HG03460 (cell line): ENCODE results near the gene WDHD1.
"Not testable (repeated sequence)": the region's sequence is repeated elsewhere in the genome, so short reads cannot be mapped to it uniquely, and the experiment has no call there.

Source experiments
- ATAC-seq: cut with Tn5 transposase; IDR thresholded peaks from one replicate; pipeline ENCODE4 v1.9.1; 2021; ENCODE audit not compliant: unreplicated experiment

WDHD1 gene

GRCh38 chr14:54974788-54975414, 52.0 kb downstream of the WDHD1 start:
- no peak for ATAC-seq

GRCh38 chr14:54967496-54967895, 59.4 kb downstream of the WDHD1 start:
- no peak for ATAC-seq

- ATAC-seq = no peak
These were observed 71.8 kb downstream of the WDHD1 start for GRCh38 chr14:54955143-54955542.

GRCh38 chr14:54953609-54954008, 73.3 kb downstream of the WDHD1 start:
- ATAC-seq = not testable (repeated sequence)

- ATAC-seq = not testable (repeated sequence)
These were observed 74.1 kb downstream of the WDHD1 start for GRCh38 chr14:54952803-54953202.

GRCh38 chr14:54947230-54947629, 79.7 kb downstream of the WDHD1 start:
- ATAC-seq = no peak

- no peak for ATAC-seq
These were observed 80.4 kb downstream of the WDHD1 start for GRCh38 chr14:54946500-54946899.

GRCh38 chr14:54944737-54945391, 82.0 kb downstream of the WDHD1 start:
- ATAC-seq = no peak

GRCh38 chr14:54942913-54943312, 84.0 kb downstream of the WDHD1 start:
- no peak for ATAC-seq

GRCh38 chr14:54936816-54937215, 90.1 kb downstream of the WDHD1 start:
- ATAC-seq = no peak

- no peak for ATAC-seq
These were observed 90.9 kb downstream of the WDHD1 start for GRCh38 chr14:54935958-54936357.

GRCh38 chr14:54935100-54935499, 91.8 kb downstream of the WDHD1 start:
- ATAC-seq = no peak

- no peak for ATAC-seq
These were observed 93.9 kb downstream of the WDHD1 start for GRCh38 chr14:54933006-54933405.

- ATAC-seq = no peak
These were observed 95.1 kb downstream of the WDHD1 start for GRCh38 chr14:54931598-54932340.

- ATAC-seq = no peak
These were observed 95.8 kb downstream of the WDHD1 start for GRCh38 chr14:54931101-54931500.

GRCh38 chr14:54929556-54929955, 97.3 kb downstream of the WDHD1 start:
- no peak for ATAC-seq

- no peak for ATAC-seq
These were observed 98.7 kb downstream of the WDHD1 start for GRCh38 chr14:54928216-54928615.

- no peak for ATAC-seq
These were observed 99.3 kb downstream of the WDHD1 start for GRCh38 chr14:54927551-54927950.

- ATAC-seq = not testable (repeated sequence)
These were observed 100.3 kb downstream of the WDHD1 start for GRCh38 chr14:54926570-54926969.

GRCh38 chr14:54922598-54922997, 104.3 kb downstream of the WDHD1 start:
- ATAC-seq = no peak

- no peak for ATAC-seq
These were observed 106.8 kb downstream of the WDHD1 start for GRCh38 chr14:54920052-54920451.

- ATAC-seq = no peak
These were observed 107.6 kb downstream of the WDHD1 start for GRCh38 chr14:54919330-54919729.
